HFF-Myc (cell line): ENCODE data around the gene RNU5D-1.

Source experiments
- DNase-seq: peaks from one replicate; pipeline ENCODE4 v3.0.0-alpha.2; 2011; ENCODE audit warnings: low read depth; ENCODE audit errors: extremely low read depth
- H3K4me3 ChIP-seq: replicated peaks from 2 replicates; pipeline ENCODE4 v1.5.1; 2011; ENCODE audit warnings: low read depth, mild to moderate bottlenecking, control low read depth, low read length
- TF ChIP-seq, protein P1 (sequence below): IDR thresholded peaks from 2 replicates; pipeline ENCODE4 v1.5.1; 2012; ENCODE audit warnings: mild to moderate bottlenecking, low read depth, low read length, control low read depth; ENCODE audit errors: missing control alignments

Gene RNU5D-1

DNA sequence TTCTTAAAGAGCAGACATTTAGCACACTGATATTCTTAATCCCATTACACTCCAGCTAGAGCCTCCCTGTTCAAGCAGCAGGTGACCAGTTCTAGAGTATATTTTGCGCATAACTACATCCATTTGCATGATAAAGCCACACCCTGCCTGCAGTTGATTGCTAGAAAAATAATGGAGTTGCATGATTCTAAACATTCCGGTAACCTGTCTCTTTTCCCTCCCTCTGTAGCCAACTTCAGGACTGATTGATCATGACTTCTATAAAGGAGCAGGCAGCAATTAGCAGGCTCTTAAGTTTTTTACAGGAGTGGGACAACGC, 41.6 kb downstream of the RNU5D-1 start:
- DNase-seq = no peak
- no peak overlapping the region for H3K4me3 ChIP-seq

DNA sequence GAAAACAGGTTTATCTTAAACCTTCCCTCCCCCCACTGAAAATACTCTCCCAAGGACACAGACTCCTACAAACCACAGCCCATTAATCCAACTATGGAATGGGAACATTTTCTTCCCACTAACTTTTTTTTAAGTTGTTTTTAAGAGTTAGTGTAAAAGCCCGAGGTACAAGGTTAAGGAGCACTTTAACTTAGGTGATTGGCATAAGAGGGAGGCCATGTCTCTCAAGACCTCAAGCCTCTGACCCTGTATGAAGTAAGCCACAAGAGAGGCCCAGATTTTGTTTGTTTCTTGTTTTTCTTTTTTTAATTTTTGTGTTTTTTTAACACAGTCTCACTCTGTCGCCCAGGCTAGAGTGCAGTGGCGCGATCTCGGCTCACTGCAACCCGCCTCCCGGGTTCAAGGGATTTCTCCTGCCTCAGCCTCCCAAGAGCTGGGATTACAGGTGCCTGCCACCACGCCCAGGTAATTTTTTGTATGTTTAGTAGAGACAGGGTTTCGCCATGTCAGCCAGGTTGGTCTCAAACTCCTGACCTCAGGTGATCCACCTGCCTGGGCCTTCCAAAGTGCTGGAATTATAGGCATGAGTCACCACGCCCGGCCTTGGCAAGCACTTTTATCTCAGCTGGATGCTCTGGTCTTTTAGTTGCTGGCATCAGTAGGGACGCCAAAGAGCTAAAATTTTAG, 42.1 kb downstream of the RNU5D-1 start:
- DNase-seq = no peak
- TF ChIP-seq, protein P1, sequence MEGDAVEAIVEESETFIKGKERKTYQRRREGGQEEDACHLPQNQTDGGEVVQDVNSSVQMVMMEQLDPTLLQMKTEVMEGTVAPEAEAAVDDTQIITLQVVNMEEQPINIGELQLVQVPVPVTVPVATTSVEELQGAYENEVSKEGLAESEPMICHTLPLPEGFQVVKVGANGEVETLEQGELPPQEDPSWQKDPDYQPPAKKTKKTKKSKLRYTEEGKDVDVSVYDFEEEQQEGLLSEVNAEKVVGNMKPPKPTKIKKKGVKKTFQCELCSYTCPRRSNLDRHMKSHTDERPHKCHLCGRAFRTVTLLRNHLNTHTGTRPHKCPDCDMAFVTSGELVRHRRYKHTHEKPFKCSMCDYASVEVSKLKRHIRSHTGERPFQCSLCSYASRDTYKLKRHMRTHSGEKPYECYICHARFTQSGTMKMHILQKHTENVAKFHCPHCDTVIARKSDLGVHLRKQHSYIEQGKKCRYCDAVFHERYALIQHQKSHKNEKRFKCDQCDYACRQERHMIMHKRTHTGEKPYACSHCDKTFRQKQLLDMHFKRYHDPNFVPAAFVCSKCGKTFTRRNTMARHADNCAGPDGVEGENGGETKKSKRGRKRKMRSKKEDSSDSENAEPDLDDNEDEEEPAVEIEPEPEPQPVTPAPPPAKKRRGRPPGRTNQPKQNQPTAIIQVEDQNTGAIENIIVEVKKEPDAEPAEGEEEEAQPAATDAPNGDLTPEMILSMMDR = no peak
- H3K4me3 ChIP-seq = no peak overlapping the region

More for the DNA sequence above, 41.6 kb downstream of the RNU5D-1 start:
- TF ChIP-seq, protein P1 = no peak

DNA sequence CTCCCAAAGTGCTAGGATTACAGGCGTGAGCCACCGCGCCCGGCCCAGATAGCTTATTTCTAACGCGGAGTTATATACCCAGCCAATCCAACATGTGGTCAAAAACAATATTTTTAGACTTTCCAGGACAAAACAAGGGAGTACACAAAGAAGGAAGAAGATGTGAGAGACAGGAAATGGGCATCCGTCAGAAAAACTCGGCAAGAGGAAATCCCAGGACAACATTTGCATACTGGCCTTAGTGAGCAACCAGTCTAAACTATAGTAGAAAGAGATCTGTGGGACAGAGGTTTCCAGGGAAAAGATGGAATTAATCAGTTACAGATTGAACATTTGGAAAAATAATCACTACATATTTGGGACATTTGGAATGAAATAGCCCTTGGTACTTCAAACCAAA, 45.1 kb downstream of the RNU5D-1 start:
- TF ChIP-seq, protein P1 = no peak

DNA sequence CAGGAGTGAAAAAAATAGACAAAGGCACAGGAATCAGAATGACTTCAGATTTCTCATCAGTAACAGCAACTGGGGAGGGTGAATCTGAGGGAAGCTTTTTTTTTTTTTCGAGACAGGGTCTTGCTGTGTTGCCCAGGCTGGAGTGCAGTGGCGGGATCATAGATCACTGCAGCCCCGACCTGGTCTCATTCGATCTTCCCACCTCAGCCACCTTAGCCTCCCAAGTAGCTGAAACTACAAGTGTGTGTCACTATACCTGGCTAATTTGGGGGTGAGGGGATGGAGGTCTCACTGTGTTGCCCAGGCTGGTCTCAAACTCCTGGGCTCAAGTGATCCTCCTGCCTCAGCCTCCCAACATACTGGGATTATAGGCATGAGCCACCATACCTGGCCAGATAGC, 45.8 kb downstream of the RNU5D-1 start:
- H3K4me3 ChIP-seq = no peak overlapping the region
- no peak for DNase-seq
- TF ChIP-seq, protein P1 = no peak

More for the DNA sequence above, 45.1 kb downstream of the RNU5D-1 start:
- no peak overlapping the region for H3K4me3 ChIP-seq
- DNase-seq = no peak

DNA sequence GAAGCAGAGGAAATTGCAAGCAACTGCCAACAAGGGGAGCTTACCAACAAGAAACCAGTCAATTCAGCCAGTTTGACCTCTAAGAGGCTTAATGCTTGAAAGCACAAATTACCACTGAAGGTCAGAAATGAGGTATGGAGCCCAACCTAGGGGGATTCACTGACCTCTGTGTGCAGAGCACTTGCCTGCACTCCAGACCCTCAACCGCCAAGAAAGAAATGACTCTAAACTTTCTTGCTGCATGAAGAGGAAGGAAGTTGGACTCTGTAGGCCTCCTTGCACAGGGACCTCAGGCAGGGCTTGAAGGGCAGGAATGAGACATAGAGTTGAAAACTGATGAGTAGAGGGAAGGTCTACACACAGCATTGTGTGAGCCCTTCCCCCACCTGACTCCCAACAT, 46.4 kb downstream of the RNU5D-1 start:
- DNase-seq = no peak
- H3K4me3 ChIP-seq = no peak overlapping the region
- TF ChIP-seq, protein P1 = no peak

DNA sequence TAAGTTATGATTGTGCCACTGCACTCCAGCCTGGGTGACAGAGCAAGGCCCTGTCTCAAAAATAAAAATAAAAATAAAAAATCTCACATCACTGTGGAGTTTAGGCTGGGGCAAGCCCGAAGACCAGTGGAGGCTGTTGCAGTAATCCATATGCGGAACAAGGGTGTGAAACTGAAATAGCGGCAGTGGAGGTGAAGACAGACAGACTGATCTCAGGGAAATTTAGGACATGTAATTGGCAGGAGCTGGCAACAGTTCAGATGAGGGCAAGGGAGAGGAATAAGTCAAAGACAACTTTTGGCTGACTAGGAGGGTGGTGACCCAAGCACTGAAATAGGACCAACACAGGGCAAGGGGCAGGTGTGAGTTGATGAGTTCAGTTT, 48.1 kb downstream of the RNU5D-1 start:
- no peak for DNase-seq
- TF ChIP-seq, protein P1 = no peak
- H3K4me3 ChIP-seq = no peak overlapping the region
